Measurements from ENCODE around the gene ANKRD6. TPM values are rescaled to one million over a fixed set of nuclear protein-coding genes. Genes with fewer than 3 reads are reported as not detected.

The ANKRD6 gene
- 2.4 TPM for total RNA-seq (2021; ENCODE audit: unreplicated experiment)
- 2.6 TPM for polyA plus RNA-seq (2012; ENCODE audit: insufficient read length)
- Bru-seq, nascent RNA: percentile 38 among the genes with signal in this experiment
- percentile 39 among the genes with signal in this experiment for BruChase-seq, experiment 1, labeled RNA remaining after a 2-hour chase
- percentile 38 among the genes with signal in this experiment for BruChase-seq, experiment 2, labeled RNA remaining after a 6-hour chase
- long read RNA-seq, partial matches to known transcripts: 1 of 5 reads
- long read RNA-seq, other reads (novel, unspliced or antisense): 1 of 5 reads

GRCh38 chr6:89432875-89433251 lies at the start of gene ANKRD6:
TSS of gene ANKRD6 (plus strand) at chr6:89433152. CDS start at chr6:89566977, 133,825 bp downstream.
- H3K9me3 ChIP-seq (ENCODE audit: control insufficient read depth, insufficient read depth, low read depth, low read length): no peaks in the 10 kb centered on the region
- peaks cover 4% of the 10 kb centered on the region; the same call in 1 of the 2 replicates for H3K27me3 ChIP-seq (ENCODE audit: control insufficient read depth, insufficient read depth, low read length)
- no peaks in the 10 kb centered on the region for H3K36me3 ChIP-seq (ENCODE audit: control insufficient read depth, insufficient read depth, low read length)
- peak; percentile 98 for ATAC-seq
- H3K4me3 ChIP-seq (ENCODE audit: low read depth in 2 of 2, low read length in 2 of 2): peak within 1 kb of the TSS; percentile 48 to 53
- in situ Hi-C loops (cut with HindIII; ENCODE audit: low pct_unique_long_range_greater_than_20kb, low sequenced_read_pairs): no loop called here
- intact Hi-C loops (cut with micrococcal nuclease; ENCODE audit: unreplicated experiment): loop anchor here (1.0 kb wide), 1 partner anchor 177 kb away; no protein-coding TSS in a partner anchor
- BruUV-seq (replicated peaks): no TSS peak
- no peak within 1 kb of the TSS for H3K27ac ChIP-seq (ENCODE audit: low read length)
- POLR2A ChIA-PET: no interaction called here
- DNase-seq (ENCODE audit: low read depth, low spot score): no peak
- CTCF ChIA-PET: interaction anchor here (0.8 to 0.9 kb wide), 2 partner anchors 61 to 177 kb away, joined by 3 to 6 read pairs; no protein-coding TSS in a partner anchor
- H3K4me1 ChIP-seq (ENCODE audit: control insufficient read depth, insufficient read depth, low read length): 0 out of 2 replicates have a peak, but pooled peaks cover 3% of the 10 kb centered on the region
- no peak for TF ChIP-seq REST (IDR thresholded peaks at IDR 0.05; ENCODE audit: insufficient read depth in 1 of 2, low read depth in 2 of 2, low read length in 1 of 2)
- TF ChIP-seq CTCF (IDR thresholded peaks at IDR 0.05): peak; percentile 98

DNA sequence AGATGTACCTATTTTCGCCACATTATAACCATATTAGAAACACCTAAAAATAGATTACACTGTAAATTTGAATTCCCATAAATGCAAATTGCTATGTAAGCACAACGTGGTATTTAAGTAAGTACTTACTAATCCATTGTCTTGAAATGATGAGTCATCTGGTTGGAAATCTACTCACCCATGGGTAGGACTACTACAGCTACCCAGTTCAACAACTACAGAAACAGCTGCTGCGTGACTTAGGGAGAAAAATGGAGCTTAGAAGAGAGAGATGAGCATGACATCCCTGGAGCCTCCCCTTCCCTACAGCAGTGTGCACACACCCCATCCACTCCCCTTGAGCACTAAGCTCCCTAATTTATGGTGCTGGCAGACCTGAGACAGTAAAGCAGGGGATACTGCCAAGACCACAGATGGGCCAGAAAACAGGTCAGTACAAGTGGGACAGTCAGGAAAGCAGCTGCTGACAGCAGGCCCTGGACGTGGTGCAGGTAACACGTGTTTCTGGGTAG lies 47.7 kb upstream of the ANKRD6 start:
- DNase-seq (ENCODE audit: low read depth, low spot score) (no peak), ATAC-seq (no peak)
- H3K36me3 ChIP-seq (ENCODE audit: control insufficient read depth, insufficient read depth, low read length): no peaks in the 10 kb centered on the region
- no TSS peak for BruUV-seq (replicated peaks)
- H3K4me1 ChIP-seq (ENCODE audit: control insufficient read depth, insufficient read depth, low read length): no peaks in the 10 kb centered on the region
- H3K9me3 ChIP-seq (ENCODE audit: control insufficient read depth, insufficient read depth, low read depth, low read length): no peaks in the 10 kb centered on the region
- no peaks in the 10 kb centered on the region for H3K27me3 ChIP-seq (ENCODE audit: control insufficient read depth, insufficient read depth, low read length)
- TF ChIP-seq CTCF (IDR thresholded peaks at IDR 0.05): no peak
- no peak for TF ChIP-seq REST (IDR thresholded peaks at IDR 0.05; ENCODE audit: insufficient read depth in 1 of 2, low read depth in 2 of 2, low read length in 1 of 2)
- TF ChIP-seq SIN3A (IDR thresholded peaks at IDR 0.05; ENCODE audit: borderline replicate concordance, insufficient read depth, low read depth, low read length): no peak
- TF ChIP-seq POLR2AphosphoS5 (IDR thresholded peaks at IDR 0.05; ENCODE audit: low read depth, low read length): no peak
- TF ChIP-seq TCF7L2 (IDR thresholded peaks at IDR 0.05; ENCODE audit: low read depth, low read length): no peak
- intact Hi-C loops (cut with micrococcal nuclease; ENCODE audit: unreplicated experiment) (no loop called here), in situ Hi-C loops (cut with HindIII; ENCODE audit: low pct_unique_long_range_greater_than_20kb, low sequenced_read_pairs) (no loop called here)
- no peak overlapping the region for H3K27ac ChIP-seq (ENCODE audit: low read length)
- no peak overlapping the region for H3K4me3 ChIP-seq (ENCODE audit: low read depth in 2 of 2, low read length in 2 of 2)
- CTCF ChIA-PET: interaction anchor here (1.2 kb wide), 1 partner anchor 13 kb away, joined by 4 read pairs; no protein-coding TSS in a partner anchor
- POLR2A ChIA-PET: no interaction called here
